Measurements from ENCODE around the gene LPGAT1.

GRCh38 chr1:211811848-211812247, 18.7 kb downstream of the LPGAT1 start:
- TF ChIP-seq CTCF (conservative IDR thresholded peaks at IDR 0.05; ENCODE audit: low read depth, low read length) (no peak), EZH2 (IDR thresholded peaks at IDR 0.05; ENCODE audit: low read length, unreplicated experiment) (no peak)

All from PC-3 (cell line).